Midbrain (tissue), 1 donor: ENCODE measurements around the gene HIP1.
"Not testable (repeated sequence)": the region's sequence is repeated elsewhere in the genome, so short reads cannot be mapped to it uniquely, and the experiment has no call there.

ENCODE experiments used
- DNase-seq: peaks from one replicate; lab custom pipeline; 2025; lab: John Stamatoyannopoulos, UW

HIP1 gene

GRCh38 chr7:75611557-75612178 lies 127.1 kb downstream of the HIP1 start:
- peak; percentile 95 for DNase-seq

- DNase-seq, result not testable (repeated sequence)
These were observed 129.3 kb downstream of the HIP1 start for GRCh38 chr7:75609416-75609815.

GRCh38 chr7:75608451-75609122 lies 130.2 kb downstream of the HIP1 start:
- DNase-seq, result no peak

GRCh38 chr7:75604408-75604807 lies 134.3 kb downstream of the HIP1 start:
- no peak for DNase-seq

- DNase-seq, result not testable (repeated sequence)
These were observed 135.9 kb downstream of the HIP1 start for GRCh38 chr7:75602831-75603230.

GRCh38 chr7:75601539-75601938 lies 137.2 kb downstream of the HIP1 start:
- no peak for DNase-seq

GRCh38 chr7:75600748-75601147 lies 138.0 kb downstream of the HIP1 start:
- DNase-seq, result not testable (repeated sequence)

GRCh38 chr7:75599244-75599781 lies 139.4 kb downstream of the HIP1 start:
- DNase-seq, result peak; percentile 96

- no peak for DNase-seq
These were observed 141.8 kb downstream of the HIP1 start for GRCh38 chr7:75596727-75597614.

- no peak for DNase-seq
These were observed 143.0 kb downstream of the HIP1 start for GRCh38 chr7:75595766-75596165.

GRCh38 chr7:75593500-75594184 lies 145.1 kb downstream of the HIP1 start:
- not testable (repeated sequence) for DNase-seq

GRCh38 chr7:75591467-75592255 lies 147.1 kb downstream of the HIP1 start:
- DNase-seq, result no peak

GRCh38 chr7:75590373-75591005 lies 148.3 kb downstream of the HIP1 start:
- DNase-seq, result no peak

- DNase-seq, result no peak
These were observed 154.4 kb downstream of the HIP1 start for GRCh38 chr7:75584354-75584753.

GRCh38 chr7:75583255-75583654 lies 155.5 kb downstream of the HIP1 start:
- DNase-seq, result no peak

GRCh38 chr7:75579899-75580298 lies 158.8 kb downstream of the HIP1 start:
- no peak for DNase-seq

- no peak for DNase-seq
These were observed 160.7 kb downstream of the HIP1 start for GRCh38 chr7:75578081-75578480.

- DNase-seq, result peak; percentile 30
These were observed 163.1 kb downstream of the HIP1 start for GRCh38 chr7:75575488-75576121.

- no peak for DNase-seq
These were observed 165.2 kb downstream of the HIP1 start for GRCh38 chr7:75573477-75574019.

GRCh38 chr7:75572814-75573213 lies 165.9 kb downstream of the HIP1 start:
- no peak for DNase-seq
